Progenitor cell of endocrine pancreas (in vitro differentiated cells): ENCODE measurements around the gene SLC13A5. TPM values are rescaled to one million over a fixed set of nuclear protein-coding genes. Genes with fewer than 3 reads are reported as not detected.

Experiments
- DNase-seq: peaks from one replicate; pipeline ENCODE4 v3.0.0; 2021; ENCODE audit warnings: low spot score; ENCODE audit not compliant: unreplicated experiment
- H3K27ac Mint-ChIP-seq: 2 replicates; pipeline ENCODE4 v1.8.0; 2021; ENCODE audit warnings: mild to moderate bottlenecking, moderate library complexity, mixed read lengths
- H3K27me3 Mint-ChIP-seq: 2 replicates; pipeline ENCODE4 v1.8.0; 2021; ENCODE audit warnings: mixed read lengths
- H3K36me3 Mint-ChIP-seq: 2 replicates; pipeline ENCODE4 v1.8.0; 2022; ENCODE audit warnings: mixed read lengths; ENCODE audit not compliant: insufficient read depth
- H3K4me1 Mint-ChIP-seq: 2 replicates; pipeline ENCODE4 v1.8.0; 2021; ENCODE audit warnings: low read depth, mixed read lengths
- H3K4me3 Mint-ChIP-seq: 2 replicates; pipeline ENCODE4 v1.8.0; 2021; ENCODE audit warnings: low read depth, mild to moderate bottlenecking, moderate library complexity, mixed read lengths
- H3K9me3 Mint-ChIP-seq: 2 replicates; pipeline ENCODE4 v1.8.0; 2021; ENCODE audit warnings: low read depth, mixed read lengths
- CTCF ChIP-seq: fragments of 200-600 bp; sonication (generic); IDR thresholded peaks from one replicate; pipeline ENCODE4 v1.5.0; 2021; ENCODE audit warnings: antibody characterized with exemption, mild to moderate bottlenecking; ENCODE audit not compliant: unreplicated experiment
- total RNA-seq: library from RNA; stranded (reverse); gene quantifications from 2 replicates; pipeline ENCODE4 v1.2.1, GENCODE V29; 2021

Gene SLC13A5
- total RNA-seq, 1 donor from 2014 or later = 0.93 TPM

DNA sequence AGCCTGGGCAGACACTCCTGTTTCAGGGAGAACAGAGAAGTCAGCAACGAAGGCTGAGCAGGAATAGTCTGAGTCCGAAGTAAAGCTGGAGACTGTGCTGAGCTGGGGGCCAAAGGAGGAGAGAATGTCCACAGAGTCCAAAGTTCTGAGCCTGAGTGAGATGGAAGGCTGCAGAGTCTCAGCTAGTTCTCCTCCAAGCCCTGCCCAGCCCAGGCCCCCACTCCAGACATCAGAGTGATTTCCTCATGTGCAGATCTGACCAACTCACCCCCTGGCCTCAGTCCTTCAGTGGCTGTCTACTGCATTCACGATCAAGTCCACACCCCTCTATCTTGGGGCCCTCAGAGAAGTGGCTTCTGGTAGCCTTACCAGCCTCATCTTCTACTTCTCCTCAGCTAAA, 21.6 kb downstream of the SLC13A5 start:
- no peaks in the 10 kb centered on the region for H3K4me1 Mint-ChIP-seq
- no peaks in the 10 kb centered on the region for H3K36me3 Mint-ChIP-seq

DNA sequence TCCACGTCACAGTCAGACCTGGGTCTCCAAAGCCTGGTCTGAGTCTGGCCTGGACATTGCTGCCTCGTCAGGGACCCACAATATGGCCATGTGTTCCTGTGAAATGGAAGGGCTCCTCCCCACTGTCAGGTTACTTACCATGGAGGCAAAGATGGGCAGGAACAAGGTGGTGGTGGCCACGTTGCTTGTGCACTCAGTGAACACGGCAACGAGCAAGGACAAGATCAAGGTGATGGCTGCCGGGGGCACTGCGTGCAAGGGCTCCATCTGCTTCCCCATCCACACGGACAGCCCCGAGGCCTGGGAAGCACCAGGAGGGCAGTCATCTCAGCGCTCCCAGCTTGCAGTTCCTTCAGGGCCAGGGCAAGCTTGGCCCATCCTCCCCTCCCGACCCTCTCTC, 22.5 kb downstream of the SLC13A5 start:
- Mint-ChIP-seq H3K27ac (no peak overlapping the region), H3K9me3 (no peaks in the 10 kb centered on the region), H3K36me3 (no peaks in the 10 kb centered on the region), H3K27me3 (peaks cover 67% of the 10 kb centered on the region), H3K4me1 (no peaks in the 10 kb centered on the region), H3K4me3 (no peak overlapping the region)
- TF ChIP-seq CTCF = no peak
- no peak for DNase-seq

More for the DNA sequence above, 21.6 kb downstream of the SLC13A5 start:
- TF ChIP-seq CTCF = no peak
- H3K27ac Mint-ChIP-seq = no peak overlapping the region
- no peaks in the 10 kb centered on the region for H3K9me3 Mint-ChIP-seq
- H3K27me3 Mint-ChIP-seq = peaks cover 71% of the 10 kb centered on the region
- DNase-seq = no peak
- no peak overlapping the region for H3K4me3 Mint-ChIP-seq

GRCh38 chr17:6688944-6689343, 24.2 kb downstream of the SLC13A5 start:
- DNase-seq = no peak
- no peak overlapping the region for H3K4me3 Mint-ChIP-seq
- no peaks in the 10 kb centered on the region for H3K9me3 Mint-ChIP-seq
- no peak for TF ChIP-seq CTCF
- no peaks in the 10 kb centered on the region for H3K4me1 Mint-ChIP-seq
- H3K27me3 Mint-ChIP-seq = peaks cover 67% of the 10 kb centered on the region
- no peak overlapping the region for H3K27ac Mint-ChIP-seq
- no peaks in the 10 kb centered on the region for H3K36me3 Mint-ChIP-seq

GRCh38 chr17:6686026-6686425, 27.1 kb downstream of the SLC13A5 start:
- no peaks in the 10 kb centered on the region for H3K36me3 Mint-ChIP-seq
- no peak overlapping the region for H3K27ac Mint-ChIP-seq
- no peak overlapping the region for H3K4me3 Mint-ChIP-seq
- no peak for TF ChIP-seq CTCF
- H3K27me3 Mint-ChIP-seq = peaks cover 55% of the 10 kb centered on the region
- peaks cover 4% of the 10 kb centered on the region for H3K4me1 Mint-ChIP-seq
- H3K9me3 Mint-ChIP-seq = no peaks in the 10 kb centered on the region
- no peak for DNase-seq

GRCh38 chr17:6684881-6685767, 28.0 kb downstream of the SLC13A5 start:
- Mint-ChIP-seq H3K27ac (no peak overlapping the region), H3K4me3 (no peak overlapping the region), H3K9me3 (no peaks in the 10 kb centered on the region), H3K4me1 (peaks cover 4% of the 10 kb centered on the region), H3K27me3 (peaks cover 49% of the 10 kb centered on the region), H3K36me3 (no peaks in the 10 kb centered on the region)
- no peak for DNase-seq
- TF ChIP-seq CTCF = no peak
